ENCODE data around the gene PPTC7.
"Not testable (repeated sequence)": the region's sequence is repeated elsewhere in the genome, so short reads cannot be mapped to it uniquely, and the experiment has no call there.

Gene PPTC7

DNA sequence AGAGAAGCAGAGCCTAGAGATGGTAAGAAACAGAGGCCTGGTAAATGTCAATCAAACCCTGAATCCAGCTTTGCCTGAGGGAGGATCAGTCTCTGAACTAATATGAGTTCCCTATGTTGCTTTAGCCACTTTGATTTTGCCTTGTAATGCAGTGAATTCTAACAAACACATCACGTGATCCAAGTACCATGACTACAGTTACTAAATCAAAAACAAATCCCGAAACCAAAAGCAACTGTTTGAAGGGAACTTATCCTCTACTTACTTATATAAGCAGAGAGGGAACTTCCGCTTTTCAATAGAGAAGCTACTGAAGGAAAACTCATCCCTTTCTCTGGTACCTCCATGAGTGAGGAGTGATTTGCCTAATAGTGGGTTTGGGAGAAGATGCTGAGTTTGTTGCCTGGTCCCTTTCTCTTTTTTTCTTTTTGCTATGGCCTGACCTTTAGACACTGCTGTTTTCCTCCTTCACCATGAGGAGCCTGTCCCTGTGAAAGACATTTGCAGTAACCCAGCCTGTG lies 7.7 kb upstream of the PPTC7 start:
- H3K4me3 ChIP-seq (ENCODE audit: low read depth, low read length) = no peak overlapping the region
- TF ChIP-seq, protein P1, sequence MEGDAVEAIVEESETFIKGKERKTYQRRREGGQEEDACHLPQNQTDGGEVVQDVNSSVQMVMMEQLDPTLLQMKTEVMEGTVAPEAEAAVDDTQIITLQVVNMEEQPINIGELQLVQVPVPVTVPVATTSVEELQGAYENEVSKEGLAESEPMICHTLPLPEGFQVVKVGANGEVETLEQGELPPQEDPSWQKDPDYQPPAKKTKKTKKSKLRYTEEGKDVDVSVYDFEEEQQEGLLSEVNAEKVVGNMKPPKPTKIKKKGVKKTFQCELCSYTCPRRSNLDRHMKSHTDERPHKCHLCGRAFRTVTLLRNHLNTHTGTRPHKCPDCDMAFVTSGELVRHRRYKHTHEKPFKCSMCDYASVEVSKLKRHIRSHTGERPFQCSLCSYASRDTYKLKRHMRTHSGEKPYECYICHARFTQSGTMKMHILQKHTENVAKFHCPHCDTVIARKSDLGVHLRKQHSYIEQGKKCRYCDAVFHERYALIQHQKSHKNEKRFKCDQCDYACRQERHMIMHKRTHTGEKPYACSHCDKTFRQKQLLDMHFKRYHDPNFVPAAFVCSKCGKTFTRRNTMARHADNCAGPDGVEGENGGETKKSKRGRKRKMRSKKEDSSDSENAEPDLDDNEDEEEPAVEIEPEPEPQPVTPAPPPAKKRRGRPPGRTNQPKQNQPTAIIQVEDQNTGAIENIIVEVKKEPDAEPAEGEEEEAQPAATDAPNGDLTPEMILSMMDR (IDR thresholded peaks at IDR 0.05; ENCODE audit: insufficient read depth, low read length, missing control alignments) = no peak
- DNase-seq (ENCODE audit: low read depth, low spot score) = no peak
- POLR2A ChIA-PET = no interaction called here
- CTCF ChIA-PET = interaction anchor here (0.9 to 4.1 kb wide), 5 partner anchors 10 to 141 kb away, joined by 3 to 48 read pairs (median 4); partner anchors contain the start of genes ARPC3 and FAM216A

DNA sequence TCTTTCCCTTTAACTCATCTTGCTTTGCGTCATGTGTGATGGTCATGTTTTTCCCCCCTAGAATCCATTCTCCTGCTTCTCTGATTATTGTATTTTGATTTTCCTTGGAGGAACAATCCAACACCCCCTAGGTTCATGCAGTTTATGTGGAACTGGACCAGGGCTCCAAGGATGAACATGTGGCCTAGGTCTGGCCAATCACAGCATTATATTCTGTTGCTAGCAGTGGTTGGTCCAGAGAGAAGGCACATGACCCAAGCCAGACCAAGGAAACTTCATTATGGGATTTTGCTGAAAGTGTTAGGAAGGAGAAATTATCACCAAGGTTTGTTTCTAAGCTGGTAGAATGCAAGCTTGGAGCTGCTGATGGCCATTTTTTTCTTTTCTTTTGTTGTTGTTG lies 6.9 kb upstream of the PPTC7 start:
- DNase-seq (ENCODE audit: low read depth, low spot score) = no peak
- TF ChIP-seq, protein P1 (IDR thresholded peaks at IDR 0.05; ENCODE audit: insufficient read depth, low read length, missing control alignments) = no peak
- ChIA-PET POLR2A (no interaction called here), CTCF (interaction anchor here (1.5 to 4.1 kb wide), 2 partner anchors 11 to 140 kb away, joined by 4 to 48 read pairs; partner anchors contain the start of gene ARPC3)
- no peak overlapping the region for H3K4me3 ChIP-seq (ENCODE audit: low read depth, low read length)

DNA sequence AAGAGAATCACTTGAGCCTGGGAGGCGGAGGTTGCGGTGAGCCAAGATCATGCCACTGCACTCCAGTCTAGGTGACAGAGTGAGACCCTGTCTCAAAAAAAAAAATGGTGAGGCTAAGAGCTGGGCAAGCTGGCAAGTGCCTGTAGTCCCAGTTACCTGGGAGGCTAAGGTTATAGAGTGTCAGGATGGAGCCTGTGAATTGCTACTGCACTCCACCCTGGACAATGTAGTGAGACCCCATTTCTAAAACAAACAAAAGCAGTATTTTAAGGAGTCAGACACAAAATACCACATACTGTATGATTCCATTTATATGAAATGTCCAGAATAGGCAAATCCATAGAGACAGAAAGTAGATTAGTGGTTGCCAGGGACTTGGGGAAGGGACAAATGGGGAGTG lies 4.0 kb upstream of the PPTC7 start:
- DNase-seq (ENCODE audit: low read depth, low spot score); POLR2A ChIA-PET; H3K4me3 ChIP-seq (ENCODE audit: low read depth, low read length): not testable (repeated sequence)
- CTCF ChIA-PET = interaction anchor here (1.6 to 4.2 kb wide), 4 partner anchors 13 to 74 kb away, joined by 3 to 49 read pairs (median 10); no protein-coding TSS in a partner anchor

DNA sequence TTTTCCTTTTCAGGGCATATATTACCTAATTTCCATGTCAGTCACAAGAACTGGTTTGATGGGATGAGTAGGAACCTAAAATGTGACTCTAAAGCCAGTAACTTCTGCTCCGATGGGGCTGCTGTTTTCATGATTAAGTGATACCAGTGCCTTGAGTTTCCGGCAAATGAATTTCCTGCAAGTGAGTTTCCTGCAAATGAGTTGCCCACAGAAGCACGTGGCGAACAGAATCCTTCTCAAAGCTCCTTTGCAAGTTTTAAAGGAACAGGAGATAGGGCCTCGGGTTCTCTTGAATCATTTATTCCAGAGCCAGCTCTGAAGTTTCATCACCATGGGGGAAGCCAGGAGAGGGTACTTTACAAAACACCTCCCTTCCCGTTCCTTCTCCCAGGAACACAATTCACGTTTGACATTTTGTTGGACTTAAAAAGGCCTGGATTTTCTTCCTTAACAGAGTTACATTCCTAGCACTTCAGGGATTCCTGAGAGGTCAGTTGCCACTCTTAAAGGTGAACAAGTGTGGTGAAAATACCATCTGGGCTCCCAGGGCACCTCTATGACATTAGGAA lies 2.2 kb upstream of the PPTC7 start:
- TF ChIP-seq, protein P1 (IDR thresholded peaks at IDR 0.05; ENCODE audit: insufficient read depth, low read length, missing control alignments) = no peak
- ChIA-PET CTCF (interaction anchor here (1.0 to 4.2 kb wide), 5 partner anchors 10 to 75 kb away, joined by 3 to 49 read pairs (median 9); no protein-coding TSS in a partner anchor), POLR2A (no interaction called here)
- H3K4me3 ChIP-seq (ENCODE audit: low read depth, low read length) = no peak overlapping the region
- no peak for DNase-seq (ENCODE audit: low read depth, low spot score)

DNA sequence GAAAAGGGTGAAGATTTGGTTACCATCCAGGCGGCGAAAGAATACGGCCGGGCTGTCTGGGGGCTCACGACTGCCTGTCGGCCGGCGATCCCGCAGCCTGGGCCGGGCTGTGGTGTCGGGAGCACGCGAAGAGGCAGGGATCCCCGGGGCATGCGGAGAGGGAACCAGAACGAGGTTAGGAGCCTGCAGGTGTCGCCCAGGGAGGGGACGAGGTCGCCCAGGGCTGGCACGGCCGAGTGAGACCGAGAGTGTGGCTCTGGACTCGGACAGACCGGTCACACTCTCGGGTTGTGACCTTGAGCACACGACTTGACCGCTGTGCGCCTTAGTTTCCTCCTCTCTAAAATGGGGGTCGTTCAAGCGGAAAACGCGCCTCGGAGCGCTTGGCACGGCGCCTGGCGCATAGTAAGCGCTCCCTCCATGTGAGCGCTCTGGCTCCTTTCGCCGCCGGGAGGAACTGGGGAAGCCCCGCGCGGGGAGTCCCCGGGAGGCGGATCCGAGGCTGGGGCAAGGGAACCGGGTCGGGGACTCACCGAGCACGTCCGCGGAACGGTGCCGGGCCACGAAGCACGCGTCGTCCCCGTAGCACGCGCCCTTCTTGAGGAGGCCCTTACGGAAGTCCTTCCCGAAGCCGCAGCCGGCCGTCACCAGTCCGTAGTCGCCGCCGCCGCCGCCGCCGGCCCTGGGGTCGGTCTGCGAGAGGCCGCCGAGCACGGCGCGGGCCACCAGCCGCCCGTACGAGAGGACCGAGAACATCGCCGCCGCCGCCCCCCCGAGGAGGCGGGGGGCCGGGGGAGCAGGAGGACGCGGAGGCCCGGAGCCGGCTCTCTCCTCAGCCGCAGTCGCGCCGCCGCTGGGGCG lies 612 bp downstream of the PPTC7 start:
- DNase-seq (ENCODE audit: low read depth, low spot score) = no peak
- CTCF ChIA-PET = interaction anchor here (1.1 kb wide), 1 partner anchor 19 kb away, joined by 3 read pairs; no protein-coding TSS in a partner anchor
- TF ChIP-seq, protein P1 (IDR thresholded peaks at IDR 0.05; ENCODE audit: insufficient read depth, low read length, missing control alignments) = no peak
- POLR2A ChIA-PET = no interaction called here
- H3K4me3 ChIP-seq (ENCODE audit: low read depth, low read length) = peak overlapping the region; percentile 90

DNA sequence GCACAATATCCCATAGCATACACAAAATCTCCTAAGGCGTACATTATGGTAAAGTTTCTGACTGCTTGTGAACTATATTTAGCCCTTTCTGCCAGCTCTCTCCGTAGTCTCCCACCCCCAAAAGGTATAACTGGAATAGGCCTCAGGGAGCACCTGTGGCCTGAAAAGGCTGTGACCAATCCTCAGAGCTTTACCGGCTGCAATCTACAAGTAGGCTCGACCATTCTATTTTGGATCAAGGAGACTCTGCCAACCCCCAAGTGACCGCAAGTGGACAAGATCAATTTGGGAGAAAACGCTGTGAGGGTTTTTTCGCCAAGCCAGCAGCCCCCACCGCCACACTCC lies 1.2 kb downstream of the PPTC7 start:
- TF ChIP-seq, protein P1 (IDR thresholded peaks at IDR 0.05; ENCODE audit: insufficient read depth, low read length, missing control alignments) = no peak
- H3K4me3 ChIP-seq (ENCODE audit: low read depth, low read length) = peak overlapping the region; percentile 90
- ChIA-PET POLR2A (no interaction called here), CTCF (interaction anchor here (1.1 kb wide), 1 partner anchor 20 kb away, joined by 3 read pairs; no protein-coding TSS in a partner anchor)
- no peak for DNase-seq (ENCODE audit: low read depth, low spot score)

Measured in AG04449 (cell line).